ENCODE data around the gene HBA1. TPM values are rescaled to one million over a fixed set of nuclear protein-coding genes. Genes with fewer than 3 reads are reported as not detected.
A peak's percentile ranks its signal among the peaks of the same experiment; 100 is the strongest.

Gene HBA1
- total and polyA plus RNA-seq, 2 donors (not counting 3 experiments of a cell fraction or from before 2014, with no cell fraction given) = not detected

- Histone ChIP-seq H3K4me3 (replicated peaks in 1 of 3; ENCODE audit: insufficient read depth in 1 of 3, low read depth in 1 of 3, low read length in 3 of 3) (no peak overlapping the region), H4K20me1 (replicated peaks; ENCODE audit: control insufficient read depth, extremely low read depth, insufficient read depth, low read length) (no peaks in the 10 kb centered on the region), H2AFZ (ENCODE audit: low read depth, low read length) (no peak overlapping the region), H3K79me2 (ENCODE audit: control insufficient read depth, insufficient read depth, low read length) (no peaks in the 10 kb centered on the region), H3K27me3 (ENCODE audit: control insufficient read depth in 2 of 2, insufficient read depth in 2 of 2, low read length in 2 of 2) (peaks cover 31 to 36% of the 10 kb centered on the region in 2 experiments), H3K27ac (ENCODE audit: insufficient read depth, low read depth, low read length) (no peak overlapping the region), H3K9me3 (replicated peaks; ENCODE audit: control insufficient read depth, insufficient read depth, low read length) (no peaks in the 10 kb centered on the region), H3K9me1 (replicated peaks; ENCODE audit: control insufficient read depth, extremely low read depth, insufficient read depth, low read length) (no peaks in the 10 kb centered on the region), H3K4me1 (ENCODE audit: control insufficient read depth, extremely low read depth, insufficient read depth, low read length) (peaks cover 5% of the 10 kb centered on the region), H3K4me2 (ENCODE audit: insufficient read depth, low read length) (no peak overlapping the region), H3K36me3 (ENCODE audit: control insufficient read depth in 2 of 2, extremely low read depth in 1 of 2, insufficient read depth in 2 of 2, low read length in 2 of 2) (no peaks in the 10 kb centered on the region), H3K9ac (replicated peaks; ENCODE audit: extremely low read depth, insufficient read depth, low read length) (no peak overlapping the region)
- FAIRE-seq (peak; percentile 18), DNase-seq (ENCODE audit: low read depth, low spot score) (no peak)
- TF ChIP-seq, protein P1, sequence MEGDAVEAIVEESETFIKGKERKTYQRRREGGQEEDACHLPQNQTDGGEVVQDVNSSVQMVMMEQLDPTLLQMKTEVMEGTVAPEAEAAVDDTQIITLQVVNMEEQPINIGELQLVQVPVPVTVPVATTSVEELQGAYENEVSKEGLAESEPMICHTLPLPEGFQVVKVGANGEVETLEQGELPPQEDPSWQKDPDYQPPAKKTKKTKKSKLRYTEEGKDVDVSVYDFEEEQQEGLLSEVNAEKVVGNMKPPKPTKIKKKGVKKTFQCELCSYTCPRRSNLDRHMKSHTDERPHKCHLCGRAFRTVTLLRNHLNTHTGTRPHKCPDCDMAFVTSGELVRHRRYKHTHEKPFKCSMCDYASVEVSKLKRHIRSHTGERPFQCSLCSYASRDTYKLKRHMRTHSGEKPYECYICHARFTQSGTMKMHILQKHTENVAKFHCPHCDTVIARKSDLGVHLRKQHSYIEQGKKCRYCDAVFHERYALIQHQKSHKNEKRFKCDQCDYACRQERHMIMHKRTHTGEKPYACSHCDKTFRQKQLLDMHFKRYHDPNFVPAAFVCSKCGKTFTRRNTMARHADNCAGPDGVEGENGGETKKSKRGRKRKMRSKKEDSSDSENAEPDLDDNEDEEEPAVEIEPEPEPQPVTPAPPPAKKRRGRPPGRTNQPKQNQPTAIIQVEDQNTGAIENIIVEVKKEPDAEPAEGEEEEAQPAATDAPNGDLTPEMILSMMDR (IDR thresholded peaks at IDR 0.05; ENCODE audit: extremely low read depth in 1 of 2, insufficient read depth in 1 of 2, low read depth in 1 of 2, low read length in 2 of 2) = no peak
- TF ChIP-seq JUN (IDR thresholded peaks at IDR 0.05; ENCODE audit: borderline replicate concordance, insufficient read depth, insufficient read length, low read depth) (no peak), MYC (IDR thresholded peaks at IDR 0.05; ENCODE audit: low read depth, low read length) (no peak)
- intact Hi-C loops (cut with micrococcal nuclease) = loop anchor here (2.0 to 5.0 kb wide), 2 partner anchors 63 to 173 kb away; partner anchors contain the start of gene AXIN1
- ChIA-PET CTCF (interaction anchor here (1.2 to 3.3 kb wide), 8 partner anchors 8 to 184 kb away, joined by 4 to 61 read pairs (median 12); no protein-coding TSS in a partner anchor), POLR2A (interaction anchor here (1.4 kb wide), 1 partner anchor 72 kb away, joined by 3 read pairs; no protein-coding TSS in a partner anchor)
- dilution Hi-C loops (cut with MboI; ENCODE audit: extremely low pct_ligation_motif_present, low sequenced_read_pairs) = no loop called here
- BruUV-seq (replicated peaks) = no TSS peak
Observed at GRCh38 chr16:179211-180092, 3.0 kb downstream of the HBA1 start.

Measured in endothelial cell of umbilical vein (primary cell).